ENCODE results near the gene KLHL29.

KLHL29 gene

GRCh38 chr2:23361152-23361551 is 23.8 kb upstream of the KLHL29 start:
- TF ChIP-seq TAF1 (IDR thresholded peaks at IDR 0.05; ENCODE audit: borderline replicate concordance, insufficient read depth, low read length): no peak
- TF ChIP-seq SIN3A (IDR thresholded peaks at IDR 0.05; ENCODE audit: borderline replicate concordance, insufficient read depth, low read length): no peak
- no peak for TF ChIP-seq POLR2AphosphoS5 (IDR thresholded peaks at IDR 0.05; ENCODE audit: low read depth, low read length)
- no peak for TF ChIP-seq FOXP2 (optimal IDR thresholded peaks at IDR 0.05; ENCODE audit: borderline replicate concordance, extremely low read depth, extremely low read length, insufficient read depth)
- TF ChIP-seq REST (IDR thresholded peaks at IDR 0.05; ENCODE audit: insufficient read depth in 1 of 2, low read depth in 2 of 2, low read length in 2 of 2): no peak

DNA sequence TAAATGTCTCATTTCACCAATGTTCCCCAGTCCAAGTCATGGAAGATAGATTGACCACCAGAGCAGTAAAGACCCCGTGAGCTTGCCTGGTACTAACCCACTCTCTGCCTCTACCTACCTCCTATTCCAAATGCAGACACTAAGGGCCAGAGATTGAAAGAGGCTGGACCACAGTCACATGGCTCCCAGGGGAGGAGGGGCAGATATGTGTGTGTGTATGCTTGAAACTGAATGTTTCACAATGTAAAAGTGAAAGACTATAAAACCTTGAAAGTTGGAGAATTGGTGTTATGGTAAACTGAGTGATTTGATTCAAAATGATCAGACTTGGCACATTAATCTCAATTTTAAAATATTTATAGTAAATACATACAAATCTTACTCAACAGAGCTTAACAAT is 21.7 kb upstream of the KLHL29 start:
- TF ChIP-seq REST (IDR thresholded peaks at IDR 0.05; ENCODE audit: insufficient read depth in 1 of 2, low read depth in 2 of 2, low read length in 2 of 2) (no peak), POLR2AphosphoS5 (IDR thresholded peaks at IDR 0.05; ENCODE audit: low read depth, low read length) (no peak), SIN3A (IDR thresholded peaks at IDR 0.05; ENCODE audit: borderline replicate concordance, insufficient read depth, low read length) (no peak)

GRCh38 chr2:23363831-23364230 is 21.1 kb upstream of the KLHL29 start:
- TF ChIP-seq POLR2AphosphoS5 (IDR thresholded peaks at IDR 0.05; ENCODE audit: low read depth, low read length) (no peak), FOXP2 (optimal IDR thresholded peaks at IDR 0.05; ENCODE audit: borderline replicate concordance, extremely low read depth, extremely low read length, insufficient read depth) (no peak), TAF1 (IDR thresholded peaks at IDR 0.05; ENCODE audit: borderline replicate concordance, insufficient read depth, low read length) (no peak), SIN3A (IDR thresholded peaks at IDR 0.05; ENCODE audit: borderline replicate concordance, insufficient read depth, low read length) (no peak), REST (IDR thresholded peaks at IDR 0.05; ENCODE audit: insufficient read depth in 1 of 2, low read depth in 2 of 2, low read length in 2 of 2) (no peak)

- TF ChIP-seq POLR2AphosphoS5 (IDR thresholded peaks at IDR 0.05; ENCODE audit: low read depth, low read length): no peak
- TF ChIP-seq TAF1 (IDR thresholded peaks at IDR 0.05; ENCODE audit: borderline replicate concordance, insufficient read depth, low read length): no peak
- TF ChIP-seq REST (IDR thresholded peaks at IDR 0.05; ENCODE audit: insufficient read depth in 1 of 2, low read depth in 2 of 2, low read length in 2 of 2): no peak
- TF ChIP-seq SIN3A (IDR thresholded peaks at IDR 0.05; ENCODE audit: borderline replicate concordance, insufficient read depth, low read length): no peak
- no peak for TF ChIP-seq FOXP2 (optimal IDR thresholded peaks at IDR 0.05; ENCODE audit: borderline replicate concordance, extremely low read depth, extremely low read length, insufficient read depth)
Measured at GRCh38 chr2:23366720-23367119, 18.3 kb upstream of the KLHL29 start.

- TF ChIP-seq FOXP2 (optimal IDR thresholded peaks at IDR 0.05; ENCODE audit: borderline replicate concordance, extremely low read depth, extremely low read length, insufficient read depth): no peak
- no peak for TF ChIP-seq POLR2AphosphoS5 (IDR thresholded peaks at IDR 0.05; ENCODE audit: low read depth, low read length)
- no peak for TF ChIP-seq SIN3A (IDR thresholded peaks at IDR 0.05; ENCODE audit: borderline replicate concordance, insufficient read depth, low read length)
- no peak for TF ChIP-seq REST (IDR thresholded peaks at IDR 0.05; ENCODE audit: insufficient read depth in 1 of 2, low read depth in 2 of 2, low read length in 2 of 2)
- no peak for TF ChIP-seq TAF1 (IDR thresholded peaks at IDR 0.05; ENCODE audit: borderline replicate concordance, insufficient read depth, low read length)
Measured at GRCh38 chr2:23367760-23368159, 17.2 kb upstream of the KLHL29 start.
